Glomerular visceral epithelial cell (primary cell): ENCODE measurements around the gene TMCO2.
A peak's percentile ranks its signal among the peaks of the same experiment; 100 is the strongest.

Experiments used
- DNase-seq: peaks from one replicate; pipeline ENCODE4 v3.0.0-alpha.2; 2016; ENCODE audit errors: extremely low spot score

The TMCO2 gene

GRCh38 chr1:40257688-40258444, 10.1 kb downstream of the TMCO2 start, which contains the start of gene ZMPSTE24:
ZMPSTE24 (plus strand) TSS chr1:40258236; CDS start chr1:40258272, 36 bp downstream.
- peak; percentile 98 for DNase-seq

GRCh38 chr1:40258445-40258769, 10.7 kb downstream of the TMCO2 start:
- peak; percentile 21 for DNase-seq

- DNase-seq, result no peak
Observed at GRCh38 chr1:40264354-40264781, 16.6 kb downstream of the TMCO2 start.

GRCh38 chr1:40265298-40265697, 17.6 kb downstream of the TMCO2 start:
- no peak for DNase-seq

- DNase-seq, result no peak
Observed at GRCh38 chr1:40265919-40266318, 18.2 kb downstream of the TMCO2 start.

GRCh38 chr1:40266786-40267535, 19.2 kb downstream of the TMCO2 start:
- DNase-seq, result no peak

GRCh38 chr1:40267767-40268187, 20.0 kb downstream of the TMCO2 start:
- DNase-seq, result peak; percentile 91

- no peak for DNase-seq
Observed at GRCh38 chr1:40268211-40268610, 20.5 kb downstream of the TMCO2 start.

- DNase-seq, result peak; percentile 40
Observed at GRCh38 chr1:40270152-40270834, 22.6 kb downstream of the TMCO2 start.

- no peak for DNase-seq
Observed at GRCh38 chr1:40272653-40273213, 25.0 kb downstream of the TMCO2 start.

GRCh38 chr1:40273547-40274166, 25.9 kb downstream of the TMCO2 start:
- DNase-seq, result no peak

- no peak for DNase-seq
Observed at GRCh38 chr1:40274331-40274730, 26.6 kb downstream of the TMCO2 start.

- no peak for DNase-seq
Observed at GRCh38 chr1:40276122-40276521, 28.4 kb downstream of the TMCO2 start.

GRCh38 chr1:40281853-40282252, 34.1 kb downstream of the TMCO2 start:
- DNase-seq, result no peak

GRCh38 chr1:40291293-40291692, 43.6 kb downstream of the TMCO2 start:
- DNase-seq, result no peak

- peak; percentile 61 for DNase-seq
Observed at GRCh38 chr1:40299366-40300248, 51.9 kb downstream of the TMCO2 start.

GRCh38 chr1:40300249-40300567, 52.5 kb downstream of the TMCO2 start:
- DNase-seq, result no peak

GRCh38 chr1:40300651-40301050, 52.9 kb downstream of the TMCO2 start:
- DNase-seq, result no peak

GRCh38 chr1:40301066-40301465, 53.3 kb downstream of the TMCO2 start:
- no peak for DNase-seq
